GM12875 (cell line): ENCODE data around the gene CACNG5.

Source experiments
- H3K4me3 ChIP-seq: one replicate; pipeline ENCODE4 v1.5.1; 2011; ENCODE audit warnings: low read depth, low read length, control low read depth
- TF ChIP-seq, protein P1 (sequence below): IDR thresholded peaks from 2 replicates; pipeline ENCODE4 v1.5.1; 2011; ENCODE audit warnings: low read depth, mild to moderate bottlenecking, control low read depth, inconsistent platforms, low read length, moderate library complexity, borderline replicate concordance; ENCODE audit not compliant: insufficient read depth

The CACNG5 gene

DNA sequence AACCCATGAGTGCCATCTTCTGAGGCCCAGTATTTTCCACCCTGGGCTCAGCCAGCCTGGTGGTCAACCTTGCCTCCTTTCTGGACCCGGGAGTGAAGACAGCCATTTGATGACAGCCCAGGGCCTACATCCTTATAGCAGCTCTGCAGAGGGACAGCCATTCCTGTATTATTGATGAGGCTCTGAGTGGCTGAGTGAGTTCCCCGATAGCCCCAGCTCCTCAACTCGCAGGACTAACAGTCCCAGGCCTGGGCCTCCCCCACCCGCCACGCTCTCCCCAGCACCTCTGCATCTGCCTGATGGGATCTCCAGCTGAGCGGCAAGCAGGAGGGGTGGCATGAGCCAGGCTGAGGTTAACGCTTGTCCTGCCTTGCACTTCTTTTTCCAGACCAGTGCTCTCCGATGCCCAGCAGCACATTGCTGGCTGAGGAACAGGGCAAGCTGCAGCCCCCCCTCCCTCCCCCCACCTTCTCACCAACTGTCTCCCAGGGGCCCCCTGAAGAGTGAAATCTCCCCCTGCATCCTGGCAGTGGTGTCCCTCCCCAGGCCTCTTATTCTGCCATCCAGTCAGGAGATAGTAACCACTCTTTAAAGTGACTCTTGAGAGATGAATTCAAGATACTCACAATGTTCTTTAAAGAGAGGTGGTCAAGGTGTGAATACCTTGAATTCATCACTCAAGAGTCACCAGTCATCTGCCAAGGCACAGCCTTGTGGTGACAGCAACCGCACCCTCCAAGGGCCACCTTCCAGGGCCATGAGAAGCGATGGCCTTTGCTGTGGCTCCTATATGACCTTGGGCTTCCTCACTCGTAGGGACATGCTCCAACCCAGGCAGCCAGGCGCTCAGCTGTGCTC lies 23.5 kb downstream of the CACNG5 start:
- H3K4me3 ChIP-seq: no peak overlapping the region
- TF ChIP-seq, protein P1, sequence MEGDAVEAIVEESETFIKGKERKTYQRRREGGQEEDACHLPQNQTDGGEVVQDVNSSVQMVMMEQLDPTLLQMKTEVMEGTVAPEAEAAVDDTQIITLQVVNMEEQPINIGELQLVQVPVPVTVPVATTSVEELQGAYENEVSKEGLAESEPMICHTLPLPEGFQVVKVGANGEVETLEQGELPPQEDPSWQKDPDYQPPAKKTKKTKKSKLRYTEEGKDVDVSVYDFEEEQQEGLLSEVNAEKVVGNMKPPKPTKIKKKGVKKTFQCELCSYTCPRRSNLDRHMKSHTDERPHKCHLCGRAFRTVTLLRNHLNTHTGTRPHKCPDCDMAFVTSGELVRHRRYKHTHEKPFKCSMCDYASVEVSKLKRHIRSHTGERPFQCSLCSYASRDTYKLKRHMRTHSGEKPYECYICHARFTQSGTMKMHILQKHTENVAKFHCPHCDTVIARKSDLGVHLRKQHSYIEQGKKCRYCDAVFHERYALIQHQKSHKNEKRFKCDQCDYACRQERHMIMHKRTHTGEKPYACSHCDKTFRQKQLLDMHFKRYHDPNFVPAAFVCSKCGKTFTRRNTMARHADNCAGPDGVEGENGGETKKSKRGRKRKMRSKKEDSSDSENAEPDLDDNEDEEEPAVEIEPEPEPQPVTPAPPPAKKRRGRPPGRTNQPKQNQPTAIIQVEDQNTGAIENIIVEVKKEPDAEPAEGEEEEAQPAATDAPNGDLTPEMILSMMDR: no peak

DNA sequence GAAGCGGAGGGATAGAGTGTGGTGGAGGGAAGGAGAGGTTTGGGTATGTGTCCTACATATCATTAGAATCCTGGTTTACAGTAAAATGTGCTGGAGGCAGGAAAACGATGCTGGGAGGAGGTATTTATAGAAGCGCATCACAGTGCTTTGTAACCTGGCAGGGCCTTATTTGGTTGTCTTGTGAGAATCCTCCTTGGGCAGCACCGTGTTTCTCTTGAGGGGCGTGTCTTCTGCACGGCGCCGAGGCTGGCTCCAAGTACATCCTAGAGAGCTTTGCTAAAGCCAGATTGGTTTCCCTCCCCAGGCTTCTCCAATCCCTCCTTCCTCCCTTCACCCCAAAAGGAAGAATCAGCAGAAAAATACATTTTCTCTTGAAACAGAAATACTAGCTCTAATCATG lies 24.4 kb downstream of the CACNG5 start:
- TF ChIP-seq, protein P1: no peak
- no peak overlapping the region for H3K4me3 ChIP-seq

DNA sequence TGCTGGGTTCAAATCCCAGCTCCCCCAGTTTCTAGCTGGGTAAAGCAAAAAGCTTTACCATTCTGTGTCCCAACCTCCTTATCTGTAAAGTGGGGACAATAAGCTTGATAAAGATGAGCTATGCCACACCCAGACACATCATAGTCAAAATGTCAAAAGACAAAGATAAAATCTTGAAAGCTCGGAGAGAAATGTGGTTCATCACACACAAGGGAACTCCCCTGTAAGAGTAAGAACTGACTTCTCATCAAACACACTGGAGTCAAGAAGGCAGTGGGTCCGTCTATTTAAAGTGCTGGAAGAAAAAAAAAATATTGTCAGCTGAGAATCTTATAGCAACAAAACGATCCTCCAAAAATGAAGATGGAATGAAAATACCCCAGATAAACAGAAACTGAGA lies 25.3 kb downstream of the CACNG5 start:
- TF ChIP-seq, protein P1: no peak
- no peak overlapping the region for H3K4me3 ChIP-seq

DNA sequence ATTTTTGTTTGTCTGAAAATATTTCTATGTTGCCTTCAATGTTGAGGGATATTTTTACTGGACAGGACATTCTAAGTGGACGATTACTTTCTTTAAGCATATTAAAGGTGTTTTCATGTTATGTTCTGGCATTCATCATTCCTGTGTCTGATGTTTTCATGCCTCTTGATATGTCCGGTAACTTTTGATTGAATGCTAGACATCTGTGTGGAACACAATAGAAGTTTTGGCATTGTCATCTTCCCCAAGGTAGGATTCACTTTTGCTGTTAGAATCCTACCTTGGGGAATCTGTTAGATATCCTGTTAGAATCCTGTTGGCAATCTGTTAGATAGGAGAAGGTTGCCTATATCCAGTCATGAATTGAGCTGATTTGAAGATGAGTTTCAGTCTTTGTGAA lies 28.9 kb downstream of the CACNG5 start:
- TF ChIP-seq, protein P1: no peak
- no peak overlapping the region for H3K4me3 ChIP-seq

DNA sequence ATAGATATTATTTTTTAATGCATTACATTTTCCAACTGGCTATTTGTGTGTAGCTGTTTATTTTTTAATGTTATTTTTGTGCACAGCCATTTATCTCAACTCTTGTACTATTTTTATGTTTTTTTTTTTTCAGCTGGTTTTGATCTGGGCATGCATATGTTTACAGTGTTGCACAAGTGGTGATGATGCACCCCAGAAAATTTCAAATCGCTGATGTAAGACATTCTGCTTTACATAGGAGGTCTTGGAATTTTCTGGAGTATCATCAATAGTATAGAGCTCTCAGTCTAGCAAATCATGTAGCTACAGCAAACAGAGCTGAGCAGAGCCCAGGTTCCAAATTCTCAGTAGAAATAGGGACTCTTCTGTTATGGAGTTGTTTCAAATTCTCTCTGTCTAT lies 30.2 kb downstream of the CACNG5 start:
- TF ChIP-seq, protein P1: no peak
- no peak overlapping the region for H3K4me3 ChIP-seq

DNA sequence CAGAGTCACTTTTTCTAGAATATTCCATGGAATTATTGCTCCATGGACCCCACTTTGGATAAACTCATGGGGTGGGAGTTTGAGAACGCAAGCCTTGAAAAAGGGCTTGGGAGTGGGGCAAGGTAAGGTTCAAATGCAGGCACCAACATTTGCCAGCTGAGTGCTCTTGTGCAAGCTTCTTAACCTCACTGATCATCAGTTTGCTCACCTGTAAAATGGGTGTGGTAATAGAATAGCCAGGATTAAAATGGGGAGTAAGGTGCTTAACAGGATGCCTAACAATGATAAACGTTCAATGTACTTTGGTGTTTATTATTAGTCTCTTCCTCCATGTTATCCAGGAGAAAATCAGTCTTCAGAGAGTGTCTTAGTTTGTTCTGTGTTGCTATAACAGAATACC lies 39.0 kb downstream of the CACNG5 start:
- no peak overlapping the region for H3K4me3 ChIP-seq
- TF ChIP-seq, protein P1: no peak

DNA sequence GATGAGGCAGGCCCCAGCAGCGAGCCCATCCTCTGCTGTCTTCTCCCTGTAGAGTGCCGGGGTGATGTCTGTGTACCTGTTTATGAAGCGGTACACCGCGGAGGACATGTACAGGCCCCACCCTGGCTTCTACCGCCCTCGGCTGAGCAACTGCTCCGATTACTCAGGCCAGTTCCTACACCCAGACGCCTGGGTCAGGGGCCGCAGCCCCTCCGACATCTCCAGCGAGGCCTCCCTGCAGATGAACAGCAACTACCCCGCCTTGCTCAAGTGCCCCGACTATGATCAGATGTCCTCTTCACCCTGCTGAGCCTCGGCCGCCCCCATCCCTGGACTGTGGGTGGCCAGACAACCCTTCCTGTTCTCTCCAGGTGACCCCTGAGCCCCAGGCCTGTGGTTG lies 50.0 kb downstream of the CACNG5 start:
- TF ChIP-seq, protein P1: no peak
- no peak overlapping the region for H3K4me3 ChIP-seq
